ENCODE measurements around the gene ADGRG2.
"Not testable (repeated sequence)": the region's sequence is repeated elsewhere in the genome, so short reads cannot be mapped to it uniquely, and the experiment has no call there.

Gene ADGRG2

DNA sequence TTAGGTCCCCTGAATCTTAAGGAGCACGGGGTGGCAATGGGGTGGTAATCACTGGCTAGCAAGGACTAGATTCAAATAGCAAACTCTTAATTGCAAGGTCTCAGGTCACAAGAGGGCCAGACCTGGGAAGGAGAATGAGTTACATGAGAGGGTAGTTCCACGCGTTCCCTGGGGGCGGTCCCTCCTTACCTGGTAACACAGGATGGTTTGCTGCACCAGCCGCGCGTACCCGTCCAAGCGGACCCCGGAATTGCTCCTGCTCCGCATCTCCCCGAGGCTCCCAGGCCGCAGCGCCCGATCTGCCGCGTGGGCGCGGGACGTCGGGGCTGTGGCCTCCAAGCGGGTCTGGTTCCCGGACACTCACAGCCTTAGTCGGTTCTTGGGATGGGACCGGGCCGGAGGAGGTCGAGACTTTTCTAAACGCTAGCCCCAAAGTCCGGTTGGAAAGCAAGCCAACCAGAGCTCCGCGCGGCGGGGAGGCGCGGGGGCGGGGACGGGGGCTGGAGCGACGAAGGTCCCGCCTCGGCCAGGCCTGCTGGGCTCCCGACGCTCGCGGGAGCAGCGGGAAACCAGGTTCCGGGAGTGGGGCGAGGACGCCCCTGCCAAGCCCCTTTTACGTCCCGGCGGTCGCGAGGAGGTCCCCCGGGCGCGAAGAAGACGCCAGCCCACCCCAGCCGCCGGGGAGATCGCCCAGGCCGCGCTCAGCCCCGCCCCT, 138.4 kb downstream of the ADGRG2 start, which contains the start of gene PHKA2:
PHKA2 (minus strand) TSS at position 449 of the 715 bp plus-strand sequence; CDS start at position 267, 182 bp downstream.
- WGBS, 2 experiments (ENCODE audit: insufficient coverage in 2 of 2) = 0% methylated on average over 11 of the region's 64 CpGs; no CpG with 5 or more reads in 1 of the 2 experiments
- H3K36me3 ChIP-seq (ENCODE audit: control insufficient read depth, insufficient read depth, low read length) = no peaks in the 10 kb centered on the region
- no peaks in the 10 kb centered on the region for H3K9me3 ChIP-seq (ENCODE audit: control insufficient read depth, low read length)
- peak within 1 kb of the TSS; percentile 36 for H3K27ac ChIP-seq (ENCODE audit: low read depth, low read length, severe bottlenecking)
- peak within 1 kb of the TSS; percentile 55 for H3K4me3 ChIP-seq (ENCODE audit: extremely low read depth, insufficient read depth, low read length, poor library complexity, severe bottlenecking)
- no peaks in the 10 kb centered on the region for H3K4me1 ChIP-seq (ENCODE audit: control insufficient read depth, insufficient read depth, low read length, poor library complexity, severe bottlenecking)

- H3K9me3 ChIP-seq (ENCODE audit: control insufficient read depth, low read length) = no peaks in the 10 kb centered on the region
- H3K4me3 ChIP-seq (ENCODE audit: extremely low read depth, insufficient read depth, low read length, poor library complexity, severe bottlenecking) = no peak overlapping the region
- H3K4me1 ChIP-seq (ENCODE audit: control insufficient read depth, insufficient read depth, low read length, poor library complexity, severe bottlenecking) = no peaks in the 10 kb centered on the region
- no peaks in the 10 kb centered on the region for H3K36me3 ChIP-seq (ENCODE audit: control insufficient read depth, insufficient read depth, low read length)
- H3K27ac ChIP-seq (ENCODE audit: low read depth, low read length, severe bottlenecking) = no peak overlapping the region
- no CpG with 5 or more reads among the region's 6 CpGs for WGBS, 2 experiments (ENCODE audit: insufficient coverage in 2 of 2)
Measured at GRCh38 chrX:18981124-18981807, 141.0 kb downstream of the ADGRG2 start.

DNA sequence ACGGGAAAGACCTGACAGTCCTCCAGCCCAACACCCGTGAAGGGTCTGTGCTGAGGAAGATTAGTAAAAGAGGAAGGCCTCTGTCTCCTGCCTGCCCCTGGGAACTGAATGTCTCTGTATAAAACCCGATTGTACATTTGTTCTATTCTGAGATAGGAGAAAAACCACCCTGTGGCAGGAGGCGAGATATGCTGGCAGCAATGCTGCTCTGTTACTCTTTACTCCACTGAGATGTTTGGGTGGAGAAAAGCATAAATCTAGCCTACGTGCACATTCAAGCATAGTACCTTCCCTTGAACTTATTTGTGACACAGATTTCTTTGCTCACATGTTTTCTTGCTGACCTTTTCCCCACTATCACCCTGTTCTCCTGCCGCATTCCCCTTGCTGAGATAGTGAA, 142.0 kb downstream of the ADGRG2 start:
- not testable (repeated sequence) for H3K36me3 ChIP-seq (ENCODE audit: control insufficient read depth, insufficient read depth, low read length); H3K4me1 ChIP-seq (ENCODE audit: control insufficient read depth, insufficient read depth, low read length, poor library complexity, severe bottlenecking); H3K27ac ChIP-seq (ENCODE audit: low read depth, low read length, severe bottlenecking); H3K4me3 ChIP-seq (ENCODE audit: extremely low read depth, insufficient read depth, low read length, poor library complexity, severe bottlenecking); H3K9me3 ChIP-seq (ENCODE audit: control insufficient read depth, low read length)
- 86% methylated on average over 5 of the region's 6 CpGs; no CpG with 5 or more reads in 1 of the 2 experiments for WGBS, 2 experiments (ENCODE audit: insufficient coverage in 2 of 2)

DNA sequence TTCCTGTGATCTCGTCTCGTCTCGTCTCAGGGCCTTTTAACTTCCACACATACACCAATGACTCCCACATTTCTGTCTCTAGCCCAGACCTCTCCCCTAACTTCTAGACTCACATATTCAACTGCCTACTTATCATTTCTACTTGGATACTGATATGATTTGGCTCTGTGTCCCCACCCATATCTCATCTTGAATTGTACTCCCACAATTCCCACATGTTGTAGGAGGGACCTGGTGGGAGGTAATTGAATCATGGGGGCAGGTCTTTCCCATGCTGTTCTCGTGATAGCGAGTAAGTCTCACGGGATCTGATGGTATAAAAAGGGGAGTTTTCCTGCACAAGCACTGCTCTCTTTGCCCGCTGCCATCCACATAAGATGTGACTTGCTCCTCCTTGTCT, 147.3 kb downstream of the ADGRG2 start:
- peaks cover 4% of the 10 kb centered on the region for H3K4me1 ChIP-seq (ENCODE audit: control insufficient read depth, insufficient read depth, low read length, poor library complexity, severe bottlenecking)
- H3K27ac ChIP-seq (ENCODE audit: low read depth, low read length, severe bottlenecking) = no peak overlapping the region
- WGBS, 2 experiments (ENCODE audit: insufficient coverage in 2 of 2) = 90 to 96% methylated on average over 2 to 4 of the region's 7 CpGs
- no peaks in the 10 kb centered on the region for H3K36me3 ChIP-seq (ENCODE audit: control insufficient read depth, insufficient read depth, low read length)
- no peaks in the 10 kb centered on the region for H3K9me3 ChIP-seq (ENCODE audit: control insufficient read depth, low read length)
- H3K4me3 ChIP-seq (ENCODE audit: extremely low read depth, insufficient read depth, low read length, poor library complexity, severe bottlenecking) = no peak overlapping the region

DNA sequence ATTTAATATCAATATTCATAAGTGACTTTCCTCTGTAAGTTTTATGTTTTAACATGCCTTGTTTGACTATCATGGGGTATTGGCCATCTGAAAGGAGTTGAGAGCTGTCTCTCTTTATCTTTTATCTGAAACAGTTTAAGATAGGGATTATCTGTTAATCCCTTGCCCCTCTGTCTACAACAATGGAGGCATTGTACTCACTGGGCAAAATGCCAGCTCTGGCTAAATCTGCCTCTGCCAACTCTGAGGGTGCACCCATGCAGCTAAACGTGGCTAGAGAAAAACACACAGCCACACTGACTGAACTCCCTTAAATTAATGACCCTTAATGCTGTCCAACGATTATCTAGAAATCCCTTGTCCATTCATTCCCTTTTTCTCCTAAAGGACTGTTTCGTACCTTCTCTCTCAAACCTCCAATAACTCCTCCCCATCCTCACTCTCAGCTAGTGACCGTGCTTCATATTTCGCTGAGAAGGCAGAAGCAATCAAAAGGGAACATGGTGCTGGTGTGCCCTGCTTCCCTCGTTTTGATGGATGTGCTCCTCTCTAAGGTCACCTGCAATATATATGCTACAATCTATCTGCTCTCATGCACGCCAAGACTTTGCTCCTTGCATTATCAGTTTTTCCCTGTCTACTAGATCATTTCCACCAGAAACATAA, 148.6 kb downstream of the ADGRG2 start:
- peaks cover 4% of the 10 kb centered on the region for H3K4me1 ChIP-seq (ENCODE audit: control insufficient read depth, insufficient read depth, low read length, poor library complexity, severe bottlenecking)
- H3K27ac ChIP-seq (ENCODE audit: low read depth, low read length, severe bottlenecking) = no peak overlapping the region
- no peak overlapping the region for H3K4me3 ChIP-seq (ENCODE audit: extremely low read depth, insufficient read depth, low read length, poor library complexity, severe bottlenecking)
- no peaks in the 10 kb centered on the region for H3K9me3 ChIP-seq (ENCODE audit: control insufficient read depth, low read length)
- H3K36me3 ChIP-seq (ENCODE audit: control insufficient read depth, insufficient read depth, low read length) = no peaks in the 10 kb centered on the region
- 93 to 97% methylated on average over 2 to 7 of the region's 7 CpGs for WGBS, 2 experiments (ENCODE audit: insufficient coverage in 2 of 2)

DNA sequence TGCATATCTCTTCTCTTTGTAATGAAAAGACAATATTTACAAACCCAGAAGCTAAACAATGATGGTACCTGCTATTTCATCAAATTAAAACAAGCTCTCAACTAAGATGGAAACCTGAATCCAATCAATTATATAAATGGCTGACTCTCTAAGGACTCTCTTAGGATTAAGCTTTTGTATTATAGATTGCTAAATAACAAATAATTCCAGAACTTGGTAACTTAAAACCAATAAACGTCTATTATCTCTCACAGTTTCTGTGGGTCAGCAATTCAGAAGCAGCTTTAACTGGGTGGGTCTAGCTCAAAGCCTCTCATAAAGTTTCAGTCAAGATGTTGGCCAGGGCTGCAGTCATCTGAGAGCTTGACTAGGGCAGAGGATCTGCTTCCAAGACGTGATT, 150.8 kb downstream of the ADGRG2 start:
- no CpG with 5 or more reads among the region's 2 CpGs for WGBS, 2 experiments (ENCODE audit: insufficient coverage in 2 of 2)
- H3K27ac ChIP-seq (ENCODE audit: low read depth, low read length, severe bottlenecking) = no peak overlapping the region
- no peak overlapping the region for H3K4me3 ChIP-seq (ENCODE audit: extremely low read depth, insufficient read depth, low read length, poor library complexity, severe bottlenecking)
- no peaks in the 10 kb centered on the region for H3K36me3 ChIP-seq (ENCODE audit: control insufficient read depth, insufficient read depth, low read length)
- no peaks in the 10 kb centered on the region for H3K9me3 ChIP-seq (ENCODE audit: control insufficient read depth, low read length)
- peaks cover 4% of the 10 kb centered on the region for H3K4me1 ChIP-seq (ENCODE audit: control insufficient read depth, insufficient read depth, low read length, poor library complexity, severe bottlenecking)

- Histone ChIP-seq H3K36me3 (ENCODE audit: control insufficient read depth, insufficient read depth, low read length) (no peaks in the 10 kb centered on the region), H3K27ac (ENCODE audit: low read depth, low read length, severe bottlenecking) (no peak overlapping the region), H3K9me3 (ENCODE audit: control insufficient read depth, low read length) (no peaks in the 10 kb centered on the region), H3K4me1 (ENCODE audit: control insufficient read depth, insufficient read depth, low read length, poor library complexity, severe bottlenecking) (peaks cover 4% of the 10 kb centered on the region), H3K4me3 (ENCODE audit: extremely low read depth, insufficient read depth, low read length, poor library complexity, severe bottlenecking) (no peak overlapping the region)
Measured at GRCh38 chrX:18970465-18970864, 151.8 kb downstream of the ADGRG2 start.

DNA sequence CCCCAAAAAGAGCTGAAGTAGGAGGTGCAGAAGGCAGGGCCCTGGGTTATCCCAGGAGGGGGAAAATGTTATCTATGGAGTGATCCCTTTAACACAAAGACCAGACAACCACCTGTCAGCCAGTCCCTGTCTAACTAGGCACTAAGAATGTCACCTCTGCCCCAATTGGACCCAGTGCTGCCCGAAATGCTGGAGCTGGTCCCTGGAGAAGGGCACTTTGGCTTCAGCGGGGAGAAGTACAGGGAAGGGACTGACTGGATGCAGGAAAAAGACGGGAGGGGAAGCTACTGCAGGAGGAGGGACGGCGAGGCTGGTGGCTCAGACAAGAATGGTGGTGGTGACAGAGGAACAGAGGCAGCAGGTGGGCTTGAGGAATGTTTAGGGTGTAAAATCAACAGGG, 155.6 kb downstream of the ADGRG2 start:
- H3K9me3 ChIP-seq (ENCODE audit: control insufficient read depth, low read length) = no peaks in the 10 kb centered on the region
- 90% methylated on average over 4 of the region's 5 CpGs; no CpG with 5 or more reads in 1 of the 2 experiments for WGBS, 2 experiments (ENCODE audit: insufficient coverage in 2 of 2)
- no peak overlapping the region for H3K27ac ChIP-seq (ENCODE audit: low read depth, low read length, severe bottlenecking)
- no peak overlapping the region for H3K4me3 ChIP-seq (ENCODE audit: extremely low read depth, insufficient read depth, low read length, poor library complexity, severe bottlenecking)
- H3K4me1 ChIP-seq (ENCODE audit: control insufficient read depth, insufficient read depth, low read length, poor library complexity, severe bottlenecking) = no peaks in the 10 kb centered on the region
- no peaks in the 10 kb centered on the region for H3K36me3 ChIP-seq (ENCODE audit: control insufficient read depth, insufficient read depth, low read length)

GRCh38 chrX:18964901-18965300, 157.4 kb downstream of the ADGRG2 start:
- H3K4me3 ChIP-seq (ENCODE audit: extremely low read depth, insufficient read depth, low read length, poor library complexity, severe bottlenecking) = no peak overlapping the region
- H3K9me3 ChIP-seq (ENCODE audit: control insufficient read depth, low read length) = no peaks in the 10 kb centered on the region
- no peaks in the 10 kb centered on the region for H3K4me1 ChIP-seq (ENCODE audit: control insufficient read depth, insufficient read depth, low read length, poor library complexity, severe bottlenecking)
- WGBS, 2 experiments (ENCODE audit: insufficient coverage in 2 of 2) = no CpG with 5 or more reads among the region's 9 CpGs
- no peak overlapping the region for H3K27ac ChIP-seq (ENCODE audit: low read depth, low read length, severe bottlenecking)
- H3K36me3 ChIP-seq (ENCODE audit: control insufficient read depth, insufficient read depth, low read length) = no peaks in the 10 kb centered on the region

DNA sequence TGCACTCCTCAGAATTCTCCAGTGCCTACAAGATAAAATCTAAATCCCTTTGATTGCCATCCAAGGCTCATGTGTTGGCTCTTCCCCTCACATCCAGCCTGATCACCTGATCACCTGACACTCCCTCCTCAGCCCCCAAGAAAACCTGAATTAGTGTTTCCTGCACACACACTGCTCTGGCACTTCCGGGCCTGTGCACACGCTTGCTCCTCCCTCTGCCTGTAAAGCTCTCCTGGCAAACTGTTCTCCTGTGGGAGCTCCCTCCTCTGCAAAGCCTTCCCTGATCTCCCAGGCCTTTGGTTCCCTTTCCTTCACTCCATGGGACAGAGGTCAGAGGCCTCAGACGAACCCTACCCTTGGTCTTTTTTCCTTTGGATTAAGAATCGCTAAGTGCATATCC, 158.2 kb downstream of the ADGRG2 start:
- Histone ChIP-seq H3K4me1 (ENCODE audit: control insufficient read depth, insufficient read depth, low read length, poor library complexity, severe bottlenecking) (no peaks in the 10 kb centered on the region), H3K4me3 (ENCODE audit: extremely low read depth, insufficient read depth, low read length, poor library complexity, severe bottlenecking) (no peak overlapping the region)
- 50 to 80% methylated on average over 1 of the region's 4 CpGs for WGBS, 2 experiments (ENCODE audit: insufficient coverage in 2 of 2)

GRCh38 chrX:18962329-18962728, 159.9 kb downstream of the ADGRG2 start:
- Histone ChIP-seq H3K9me3 (ENCODE audit: control insufficient read depth, low read length) (no peaks in the 10 kb centered on the region), H3K36me3 (ENCODE audit: control insufficient read depth, insufficient read depth, low read length) (no peaks in the 10 kb centered on the region), H3K4me3 (ENCODE audit: extremely low read depth, insufficient read depth, low read length, poor library complexity, severe bottlenecking) (no peak overlapping the region), H3K27ac (ENCODE audit: low read depth, low read length, severe bottlenecking) (no peak overlapping the region), H3K4me1 (ENCODE audit: control insufficient read depth, insufficient read depth, low read length, poor library complexity, severe bottlenecking) (no peaks in the 10 kb centered on the region)

More for the DNA sequence above, 158.2 kb downstream of the ADGRG2 start:
- no peak overlapping the region for H3K27ac ChIP-seq (ENCODE audit: low read depth, low read length, severe bottlenecking)
- no peaks in the 10 kb centered on the region for H3K9me3 ChIP-seq (ENCODE audit: control insufficient read depth, low read length)
- no peaks in the 10 kb centered on the region for H3K36me3 ChIP-seq (ENCODE audit: control insufficient read depth, insufficient read depth, low read length)

Data from mesodermal cell (in vitro differentiated cells).